ENCODE measurements around the gene ANKRD50.

The ANKRD50 gene

GRCh38 chr4:124682384-124682783 is 30.1 kb downstream of the ANKRD50 start:
- TF ChIP-seq REST (IDR thresholded peaks at IDR 0.05; ENCODE audit: insufficient read depth in 1 of 2, low read depth in 2 of 2, low read length in 2 of 2), result no peak
- no peak for TF ChIP-seq TAF1 (IDR thresholded peaks at IDR 0.05; ENCODE audit: borderline replicate concordance, insufficient read depth, low read length)
- TF ChIP-seq SIN3A (IDR thresholded peaks at IDR 0.05; ENCODE audit: borderline replicate concordance, insufficient read depth, low read length), result no peak
- no peak for TF ChIP-seq POLR2AphosphoS5 (IDR thresholded peaks at IDR 0.05; ENCODE audit: low read depth, low read length)
- TF ChIP-seq FOXP2 (optimal IDR thresholded peaks at IDR 0.05; ENCODE audit: borderline replicate concordance, extremely low read depth, extremely low read length, insufficient read depth), result no peak

- TF ChIP-seq FOXP2 (optimal IDR thresholded peaks at IDR 0.05; ENCODE audit: borderline replicate concordance, extremely low read depth, extremely low read length, insufficient read depth) (no peak), REST (IDR thresholded peaks at IDR 0.05; ENCODE audit: insufficient read depth in 1 of 2, low read depth in 2 of 2, low read length in 2 of 2) (no peak), SIN3A (IDR thresholded peaks at IDR 0.05; ENCODE audit: borderline replicate concordance, insufficient read depth, low read length) (no peak), POLR2AphosphoS5 (IDR thresholded peaks at IDR 0.05; ENCODE audit: low read depth, low read length) (no peak), TAF1 (IDR thresholded peaks at IDR 0.05; ENCODE audit: borderline replicate concordance, insufficient read depth, low read length) (no peak)
Observed at GRCh38 chr4:124666496-124666895, 46.0 kb downstream of the ANKRD50 start.

GRCh38 chr4:124658795-124659194 is 53.7 kb downstream of the ANKRD50 start:
- TF ChIP-seq POLR2AphosphoS5 (IDR thresholded peaks at IDR 0.05; ENCODE audit: low read depth, low read length) (no peak), REST (IDR thresholded peaks at IDR 0.05; ENCODE audit: insufficient read depth in 1 of 2, low read depth in 2 of 2, low read length in 2 of 2) (no peak), SIN3A (IDR thresholded peaks at IDR 0.05; ENCODE audit: borderline replicate concordance, insufficient read depth, low read length) (no peak), TAF1 (IDR thresholded peaks at IDR 0.05; ENCODE audit: borderline replicate concordance, insufficient read depth, low read length) (no peak), FOXP2 (optimal IDR thresholded peaks at IDR 0.05; ENCODE audit: borderline replicate concordance, extremely low read depth, extremely low read length, insufficient read depth) (no peak)

GRCh38 chr4:124650614-124651013 is 61.9 kb downstream of the ANKRD50 start:
- no peak for TF ChIP-seq TAF1 (IDR thresholded peaks at IDR 0.05; ENCODE audit: borderline replicate concordance, insufficient read depth, low read length)
- no peak for TF ChIP-seq REST (IDR thresholded peaks at IDR 0.05; ENCODE audit: insufficient read depth in 1 of 2, low read depth in 2 of 2, low read length in 2 of 2)
- no peak for TF ChIP-seq POLR2AphosphoS5 (IDR thresholded peaks at IDR 0.05; ENCODE audit: low read depth, low read length)
- TF ChIP-seq SIN3A (IDR thresholded peaks at IDR 0.05; ENCODE audit: borderline replicate concordance, insufficient read depth, low read length), result no peak
- TF ChIP-seq FOXP2 (optimal IDR thresholded peaks at IDR 0.05; ENCODE audit: borderline replicate concordance, extremely low read depth, extremely low read length, insufficient read depth), result no peak

- TF ChIP-seq TAF1 (IDR thresholded peaks at IDR 0.05; ENCODE audit: borderline replicate concordance, insufficient read depth, low read length) (no peak), POLR2AphosphoS5 (IDR thresholded peaks at IDR 0.05; ENCODE audit: low read depth, low read length) (no peak), FOXP2 (optimal IDR thresholded peaks at IDR 0.05; ENCODE audit: borderline replicate concordance, extremely low read depth, extremely low read length, insufficient read depth) (no peak), SIN3A (IDR thresholded peaks at IDR 0.05; ENCODE audit: borderline replicate concordance, insufficient read depth, low read length) (no peak), REST (IDR thresholded peaks at IDR 0.05; ENCODE audit: insufficient read depth in 1 of 2, low read depth in 2 of 2, low read length in 2 of 2) (no peak)
Observed at GRCh38 chr4:124647599-124647998, 64.9 kb downstream of the ANKRD50 start.

Data from PFSK-1 (cell line).